SK-N-SH (cell line): Measurements from ENCODE around the gene ASPSCR1. TPM values are rescaled to one million over a fixed set of nuclear protein-coding genes. Genes with fewer than 3 reads are reported as not detected.

Source experiments
- CTCF ChIA-PET: fragments of 300-600, 350-600 bp; formaldehyde crosslinking; extraction: SDS; loops from one replicate; lab custom pipeline; 2021; lab: Yijun Ruan, JAX
- POLR2A ChIA-PET: fragments of 350-600 bp; sonication (Branson Sonifier 250); formaldehyde crosslinking; extraction: SDS; loops from one replicate; lab custom pipeline; 2020; ENCODE audit warnings: antibody characterized with exemption, inconsistent platforms; lab: Yijun Ruan, JAX
- DNase-seq: peaks from one replicate; pipeline ENCODE4 v3.0.0; 2012
- H2AFZ ChIP-seq: fragments of 200-600 bp; sonication (generic); 2 replicates; pipeline ENCODE4 v1.8.1; 2016; ENCODE audit warnings: antibody characterized with exemption, mild to moderate bottlenecking, low read depth
- H3F3A ChIP-seq: fragments of 200-600 bp; sonication (generic); replicated peaks from 2 replicates; pipeline ENCODE3; 2016; ENCODE audit warnings: antibody characterized with exemption, mild to moderate bottlenecking; ENCODE audit not compliant: insufficient read depth
- H3K27ac ChIP-seq, 2 experiments: fragments of 200-500 bp in 1 of 2; fragments of 200-600 bp in 1 of 2; sonication (Bioruptor generic) in 1 of 2; sonication (generic), shearing (Covaris generic) in 1 of 2; 2 replicates each; pipeline versions ENCODE4 v1.5.1 to v1.6.1; 2014 to 2016; ENCODE audit warnings: low read depth in 2 of 2, inconsistent platforms in 1 of 2, low read length in 1 of 2, mild to moderate bottlenecking in 1 of 2, mixed read lengths in 1 of 2
- H3K27me3 ChIP-seq: fragments of 200-600 bp; sonication (generic), shearing (Covaris generic); 2 replicates; pipeline ENCODE4 v1.6.1; 2016; ENCODE audit warnings: mixed run types; ENCODE audit not compliant: insufficient read depth
- H3K36me3 ChIP-seq, 2 experiments: fragments of 200-500 bp in 1 of 2; fragments of 200-600 bp in 1 of 2; sonication (Bioruptor generic) in 1 of 2; sonication (generic) in 1 of 2; replicated peaks in 1 of 2; 2 replicates each; pipeline versions ENCODE3 to v1.5.1; 2014 to 2016; ENCODE audit warnings: low read length in 1 of 2, mild to moderate bottlenecking in 1 of 2; ENCODE audit not compliant: insufficient read depth in 2 of 2, control insufficient read depth in 1 of 2
- H3K4me1 ChIP-seq, 2 experiments: fragments of 200-500 bp in 1 of 2; fragments of 200-600 bp in 1 of 2; sonication (Bioruptor generic) in 1 of 2; sonication (generic), shearing (Covaris generic) in 1 of 2; 2 replicates each; pipeline versions ENCODE4 v1.5.1 to v1.6.1; 2014 to 2016; ENCODE audit warnings: low read depth in 1 of 2, low read length in 1 of 2, mixed run types in 1 of 2; ENCODE audit not compliant: insufficient read depth in 2 of 2, control insufficient read depth in 1 of 2
- H3K4me2 ChIP-seq: fragments of 200-600 bp; sonication (generic), shearing (Covaris generic); 2 replicates; pipeline ENCODE4 v1.6.1; 2017; ENCODE audit warnings: mixed run types
- H3K4me3 ChIP-seq, 2 experiments: fragments of 200-500 bp in 1 of 2; fragments of 200-600 bp in 1 of 2; sonication (Bioruptor generic) in 1 of 2; sonication (generic), shearing (Covaris generic) in 1 of 2; 2 replicates each; pipeline versions ENCODE4 v1.5.1 to v1.8.1; 2014 to 2016; ENCODE audit warnings: low read depth in 2 of 2, inconsistent platforms in 1 of 2, low read length in 1 of 2, mild to moderate bottlenecking in 1 of 2, mixed read lengths in 1 of 2, moderate library complexity in 1 of 2
- H3K79me2 ChIP-seq: fragments of 200-600 bp; sonication (generic); 2 replicates; pipeline ENCODE4 v1.8.1; 2017; ENCODE audit warnings: mild to moderate bottlenecking; ENCODE audit not compliant: insufficient read depth
- H3K9ac ChIP-seq: fragments of 200-600 bp; sonication (generic); 2 replicates; pipeline ENCODE4 v1.6.1; 2017; ENCODE audit warnings: mixed run types
- H3K9me2 ChIP-seq: fragments of 200-600 bp; sonication (generic); 2 replicates; pipeline ENCODE4 v1.6.1; 2017; ENCODE audit warnings: mixed run types
- H3K9me3 ChIP-seq: fragments of 200-600 bp; sonication (generic); 2 replicates; pipeline ENCODE4 v1.6.1; 2017; ENCODE audit warnings: mixed run types, mild to moderate bottlenecking, moderate library complexity
- H4K20me1 ChIP-seq: fragments of 200-600 bp; sonication (generic); 2 replicates; pipeline ENCODE4 v1.6.1; 2017; ENCODE audit warnings: mild to moderate bottlenecking, mixed run types; ENCODE audit not compliant: insufficient read depth
- CHD2 ChIP-seq: fragments of 150-350 bp; IDR thresholded peaks from 2 replicates; pipeline ENCODE4 v1.6.1; 2018; ENCODE audit warnings: low read length; ENCODE audit not compliant: partially characterized antibody
- CTCF ChIP-seq: fragments of 200-600 bp; sonication (generic); IDR thresholded peaks from 2 replicates; pipeline ENCODE4 v1.6.1; 2017; ENCODE audit warnings: antibody characterized with exemption, mild to moderate bottlenecking, moderate library complexity
- ELF1 ChIP-seq: IDR thresholded peaks from 2 replicates; pipeline ENCODE4 v1.4.0; 2012
- EP300 ChIP-seq, 2 experiments: IDR thresholded peaks; 2 replicates each; pipeline versions ENCODE4 v1.4.0 to v1.6.1; 2012; ENCODE audit warnings: borderline replicate concordance in 1 of 2, low read depth in 1 of 2, low read length in 1 of 2
- EZH2phosphoT487 ChIP-seq: fragments of 200-600 bp; sonication (generic); IDR thresholded peaks from 2 replicates; pipeline ENCODE4 v1.6.1; 2017; ENCODE audit warnings: low read depth, mixed run types, mild to moderate bottlenecking, antibody characterized with exemption, moderate library complexity, borderline replicate concordance
- FOXJ3 ChIP-seq: sonication (generic); formaldehyde crosslinking; IDR thresholded peaks from 2 replicates; pipeline ENCODE4 v1.5.1; 2020; ENCODE audit warnings: mild to moderate bottlenecking, missing genetic modification reagents
- FOXM1 ChIP-seq: IDR thresholded peaks from 2 replicates; pipeline ENCODE4 v1.4.0; 2012; ENCODE audit warnings: low read depth, mild to moderate bottlenecking
- JUND ChIP-seq: IDR thresholded peaks from 2 replicates; pipeline ENCODE4 v1.4.0; 2012
- MEF2A ChIP-seq: IDR thresholded peaks from 2 replicates; pipeline ENCODE4 v1.4.0; 2012; ENCODE audit warnings: low read depth, borderline replicate concordance
- MXI1 ChIP-seq: IDR thresholded peaks from 2 replicates; pipeline ENCODE4 v1.6.1; 2012; ENCODE audit warnings: mild to moderate bottlenecking, low read depth, low read length, improper control_type of control experiment
- NRF1 ChIP-seq: IDR thresholded peaks from 2 replicates; pipeline ENCODE4 v1.6.1; 2012; ENCODE audit warnings: low read depth, mild to moderate bottlenecking, low read length
- POLR2AphosphoS5 ChIP-seq: IDR thresholded peaks from 2 replicates; pipeline ENCODE4 v1.6.1; 2012; ENCODE audit warnings: low read depth, low read length
- REST ChIP-seq: IDR thresholded peaks from 2 replicates; pipeline ENCODE4 v1.6.1; 2012; ENCODE audit warnings: mild to moderate bottlenecking, low read depth, low read length, moderate library complexity
- RXRA ChIP-seq: IDR thresholded peaks from 2 replicates; pipeline ENCODE4 v1.4.0; 2012; ENCODE audit warnings: low read depth, mild to moderate bottlenecking, borderline replicate concordance
- SIN3A ChIP-seq: IDR thresholded peaks from 2 replicates; pipeline ENCODE4 v1.6.1; 2012; ENCODE audit warnings: low read depth, mild to moderate bottlenecking, low read length, moderate library complexity, borderline replicate concordance
- TCF12 ChIP-seq: IDR thresholded peaks from 2 replicates; pipeline ENCODE4 v1.4.0; 2012
- WGBS: methylation state at CpG from one replicate; pipeline ENCODE4 v1.1.6; 2017; ENCODE audit warnings: low lambda C conversion rate; 5-methylcytosine and 5-hydroxymethylcytosine counted together
- polyA plus RNA-seq, 3 experiments: library from polyadenylated mRNA; depleted of rRNA; stranded (reverse); fragments of >200 nt; gene quantifications; 2 replicates each; pipeline ENCODE4 v1.2.3, GENCODE V29; 2012
- TF ChIP-seq, protein P1 (sequence below): IDR thresholded peaks from 2 replicates; pipeline ENCODE4 v1.4.0; 2012; ENCODE audit warnings: low read depth
- TF ChIP-seq, protein P2 (sequence below): IDR thresholded peaks from 2 replicates; pipeline ENCODE4 v1.4.0; 2012; ENCODE audit warnings: low read depth, borderline replicate concordance
- TF ChIP-seq, protein P3 (sequence below): fragments of 150-350 bp; IDR thresholded peaks from 2 replicates; pipeline ENCODE4 v1.6.1; 2017; ENCODE audit warnings: antibody characterized with exemption, low read length, low read depth, borderline replicate concordance

Gene ASPSCR1
- polyA plus RNA-seq, 1 of the 3 experiments (the other 2 are of a cell fraction), result 36.2 TPM

DNA sequence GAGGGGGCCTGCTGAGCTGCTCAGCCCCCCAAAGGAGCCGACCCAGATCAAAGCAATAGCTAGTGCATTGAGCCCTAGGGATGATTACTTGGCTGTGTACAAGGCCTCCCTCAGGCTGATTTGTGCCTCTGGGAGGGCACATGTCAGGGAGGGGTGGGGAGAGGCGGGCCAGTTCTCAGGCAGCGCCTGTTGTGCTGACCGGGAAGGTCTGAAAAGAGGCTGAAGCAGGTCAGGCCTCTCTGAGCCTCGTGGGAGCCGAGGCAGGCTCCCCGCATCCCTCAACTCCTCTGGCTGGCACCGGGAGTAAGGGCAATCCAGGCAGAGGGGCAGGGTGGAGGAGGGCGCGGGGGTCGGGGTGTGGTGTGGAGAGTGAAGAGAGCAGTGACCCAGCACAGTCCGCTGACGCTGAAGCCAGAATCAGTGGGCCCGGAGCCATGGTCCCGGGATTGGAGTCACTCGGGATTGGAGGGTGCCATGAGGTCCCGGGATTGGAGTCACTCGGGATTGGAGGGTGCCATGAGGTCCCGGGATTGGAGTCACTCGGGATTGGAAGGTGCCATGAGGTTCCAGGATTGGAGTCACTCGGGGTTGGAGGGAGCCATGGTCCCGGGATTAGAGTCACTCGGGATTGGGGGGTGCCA, 57.1 kb downstream of the ASPSCR1 start:
- Histone ChIP-seq H2AFZ (no peak overlapping the region), H3K9me3 (no peaks in the 10 kb centered on the region), H3K27me3 (no peaks in the 10 kb centered on the region), H3K27ac (no peak overlapping the region), H3K9me2 (no peaks in the 10 kb centered on the region), H3K9ac (no peak overlapping the region), H3K4me3 (no peak overlapping the region), H3K36me3 (peaks cover 5 to 8% of the 10 kb centered on the region in 2 experiments), H4K20me1 (peaks cover 4% of the 10 kb centered on the region; the same call in 1 of the 2 replicates), H3K79me2 (no peaks in the 10 kb centered on the region), H3F3A (peaks cover 26% of the 10 kb centered on the region), H3K4me1 (peaks cover 7 to 33% of the 10 kb centered on the region in 2 experiments), H3K4me2 (no peak overlapping the region)
- TF ChIP-seq, protein P1, sequence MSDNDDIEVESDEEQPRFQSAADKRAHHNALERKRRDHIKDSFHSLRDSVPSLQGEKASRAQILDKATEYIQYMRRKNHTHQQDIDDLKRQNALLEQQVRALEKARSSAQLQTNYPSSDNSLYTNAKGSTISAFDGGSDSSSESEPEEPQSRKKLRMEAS, result no peak
- TF ChIP-seq EP300 (IDR thresholded peaks at IDR 0.05; ENCODE audit: borderline replicate concordance in 1 of 2, low read depth in 1 of 2, low read length in 1 of 2) (no peak), POLR2AphosphoS5 (no peak), JUND (no peak), CTCF (no peak), FOXM1 (no peak), EZH2phosphoT487 (no peak), TCF12 (no peak), ELF1 (no peak), NRF1 (no peak), RXRA (no peak), REST (no peak), MEF2A (no peak), CHD2 (no peak), MXI1 (no peak), FOXJ3 (CRISPR knock-in tag) (no peak), SIN3A (no peak)
- TF ChIP-seq, protein P2, sequence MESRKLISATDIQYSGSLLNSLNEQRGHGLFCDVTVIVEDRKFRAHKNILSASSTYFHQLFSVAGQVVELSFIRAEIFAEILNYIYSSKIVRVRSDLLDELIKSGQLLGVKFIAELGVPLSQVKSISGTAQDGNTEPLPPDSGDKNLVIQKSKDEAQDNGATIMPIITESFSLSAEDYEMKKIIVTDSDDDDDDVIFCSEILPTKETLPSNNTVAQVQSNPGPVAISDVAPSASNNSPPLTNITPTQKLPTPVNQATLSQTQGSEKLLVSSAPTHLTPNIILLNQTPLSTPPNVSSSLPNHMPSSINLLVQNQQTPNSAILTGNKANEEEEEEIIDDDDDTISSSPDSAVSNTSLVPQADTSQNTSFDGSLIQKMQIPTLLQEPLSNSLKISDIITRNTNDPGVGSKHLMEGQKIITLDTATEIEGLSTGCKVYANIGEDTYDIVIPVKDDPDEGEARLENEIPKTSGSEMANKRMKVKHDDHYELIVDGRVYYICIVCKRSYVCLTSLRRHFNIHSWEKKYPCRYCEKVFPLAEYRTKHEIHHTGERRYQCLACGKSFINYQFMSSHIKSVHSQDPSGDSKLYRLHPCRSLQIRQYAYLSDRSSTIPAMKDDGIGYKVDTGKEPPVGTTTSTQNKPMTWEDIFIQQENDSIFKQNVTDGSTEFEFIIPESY, result no peak
- TF ChIP-seq, protein P3, sequence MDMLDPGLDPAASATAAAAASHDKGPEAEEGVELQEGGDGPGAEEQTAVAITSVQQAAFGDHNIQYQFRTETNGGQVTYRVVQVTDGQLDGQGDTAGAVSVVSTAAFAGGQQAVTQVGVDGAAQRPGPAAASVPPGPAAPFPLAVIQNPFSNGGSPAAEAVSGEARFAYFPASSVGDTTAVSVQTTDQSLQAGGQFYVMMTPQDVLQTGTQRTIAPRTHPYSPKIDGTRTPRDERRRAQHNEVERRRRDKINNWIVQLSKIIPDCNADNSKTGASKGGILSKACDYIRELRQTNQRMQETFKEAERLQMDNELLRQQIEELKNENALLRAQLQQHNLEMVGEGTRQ, result no peak
- no peak for DNase-seq
- ChIA-PET POLR2A (interaction anchor here (1.7 kb wide), 1 partner anchor 11 kb away, joined by 4 read pairs; the partner anchor contains the start of genes CENPX and LRRC45), CTCF (interaction anchor here (1.0 to 35.7 kb wide), 11 partner anchors 11 to 201 kb away, joined by 3 to 1216 read pairs (median 27); partner anchors contain the start of genes CENPX, DUS1L, GPS1 and LRRC45)
- 91% methylated on average over 23 of the region's 23 CpGs for WGBS
